ENCODE measurements around the gene BACH2. TPM values are rescaled to one million over a fixed set of nuclear protein-coding genes. Genes with fewer than 3 reads are reported as not detected.
"Not testable (repeated sequence)": the region's sequence is repeated elsewhere in the genome, so short reads cannot be mapped to it uniquely, and the experiment has no call there.

BACH2 gene
- total RNA-seq, 2 donors from 2014 or later = 53.7 to 69.9 TPM

DNA sequence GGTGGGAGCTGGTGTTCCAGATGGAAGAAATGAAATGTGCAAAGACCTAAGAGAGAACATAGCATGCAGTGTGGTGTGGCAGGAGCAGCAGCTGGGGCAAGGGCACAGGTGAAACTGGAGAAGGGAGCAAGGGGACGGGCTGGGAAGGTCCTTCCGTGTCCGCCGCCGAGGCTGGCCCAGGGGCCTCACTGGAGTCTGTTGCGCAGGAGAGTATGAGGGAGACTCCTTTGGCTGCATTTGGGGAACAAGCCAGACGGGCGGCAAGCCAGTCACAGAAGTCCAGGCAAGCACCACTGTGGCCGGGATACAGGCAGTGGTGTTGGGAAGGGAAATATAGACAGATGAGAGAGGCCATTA lies 324.6 kb downstream of the BACH2 start:
- DNase-seq (no peak), ATAC-seq (no peak)
- H3K9me3 ChIP-seq (ENCODE audit: control insufficient read depth, low read length, poor library complexity, severe bottlenecking) = no peaks in the 10 kb centered on the region
- peaks cover 10% of the 10 kb centered on the region for H3K36me3 Mint-ChIP-seq (ENCODE audit: low read depth)
- peaks cover 14% of the 10 kb centered on the region for H3K4me1 Mint-ChIP-seq
- no peak overlapping the region for H3K4me3 Mint-ChIP-seq
- H3K27ac Mint-ChIP-seq = no peak overlapping the region
- no peaks in the 10 kb centered on the region for H3K27me3 Mint-ChIP-seq

DNA sequence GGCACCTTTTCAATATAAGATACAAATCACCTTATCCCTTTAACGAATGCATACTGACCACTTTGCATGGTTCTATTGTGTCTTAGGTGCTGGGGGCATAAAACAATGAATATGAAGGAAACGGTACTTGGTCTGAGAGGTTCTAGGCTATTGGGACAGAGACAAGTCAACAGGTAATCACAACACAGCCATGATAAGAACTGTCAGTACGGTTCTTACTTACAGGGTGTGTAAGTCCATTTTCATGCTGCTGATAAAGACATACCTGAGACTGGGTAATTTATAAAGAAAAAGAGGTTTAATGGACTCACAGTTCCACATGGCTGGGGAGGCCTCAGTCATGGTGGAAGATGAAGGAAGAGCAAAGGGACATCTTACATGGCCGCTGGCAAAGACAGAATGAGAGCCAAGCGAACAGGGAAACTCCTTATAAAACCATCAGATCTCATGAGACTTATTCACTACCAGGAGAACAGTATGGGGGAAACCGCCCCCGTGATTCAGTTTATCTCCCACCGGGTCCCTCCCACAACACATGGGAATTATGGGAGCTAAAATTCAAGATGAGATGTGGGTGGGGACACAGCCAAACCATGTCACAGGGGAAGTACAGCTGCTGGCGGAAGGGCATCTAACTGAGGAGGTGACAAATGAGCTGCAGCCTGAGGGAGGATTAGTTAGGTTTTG lies 325.2 kb downstream of the BACH2 start:
- not testable (repeated sequence) for H3K4me3 Mint-ChIP-seq; DNase-seq; H3K27ac Mint-ChIP-seq; ATAC-seq; H3K27me3 Mint-ChIP-seq; H3K9me3 ChIP-seq (ENCODE audit: control insufficient read depth, low read length, poor library complexity, severe bottlenecking)
- Mint-ChIP-seq H3K4me1 (peaks cover 14% of the 10 kb centered on the region), H3K36me3 (ENCODE audit: low read depth) (peaks cover 10% of the 10 kb centered on the region)

GRCh38 chr6:89970609-89971337 lies 325.9 kb downstream of the BACH2 start:
- no peaks in the 10 kb centered on the region for H3K27me3 Mint-ChIP-seq
- ATAC-seq (peak; percentile 51), DNase-seq (no peak)
- peaks cover 10% of the 10 kb centered on the region for H3K36me3 Mint-ChIP-seq (ENCODE audit: low read depth)
- H3K4me3 Mint-ChIP-seq = no peak overlapping the region
- peaks cover 11% of the 10 kb centered on the region for H3K4me1 Mint-ChIP-seq
- no peak overlapping the region for H3K27ac Mint-ChIP-seq
- no peaks in the 10 kb centered on the region for H3K9me3 ChIP-seq (ENCODE audit: control insufficient read depth, low read length, poor library complexity, severe bottlenecking)

DNA sequence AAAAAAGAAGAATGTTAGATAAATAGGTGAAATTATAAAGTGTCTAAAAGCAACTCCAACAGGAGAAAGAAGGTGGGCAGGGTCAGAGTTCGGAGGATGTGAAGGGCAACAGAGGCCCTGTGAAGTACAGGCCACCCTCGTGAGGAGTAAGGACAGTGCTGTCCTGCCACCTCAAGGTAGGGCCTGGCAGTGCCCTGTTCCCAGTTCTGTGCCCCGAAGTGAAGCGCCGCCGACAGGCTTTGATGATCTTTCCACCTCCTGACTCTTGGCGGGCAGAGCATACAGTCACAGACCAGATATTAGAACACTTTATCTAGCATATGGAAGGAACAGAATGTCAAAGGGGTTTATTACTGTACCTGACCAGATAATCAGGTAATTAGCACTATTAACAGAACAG lies 326.6 kb downstream of the BACH2 start:
- peaks cover 14% of the 10 kb centered on the region for H3K4me1 Mint-ChIP-seq
- no peaks in the 10 kb centered on the region for H3K27me3 Mint-ChIP-seq
- H3K36me3 Mint-ChIP-seq (ENCODE audit: low read depth) = peaks cover 10% of the 10 kb centered on the region
- DNase-seq (no peak), ATAC-seq (no peak)
- H3K4me3 Mint-ChIP-seq = no peak overlapping the region
- no peaks in the 10 kb centered on the region for H3K9me3 ChIP-seq (ENCODE audit: control insufficient read depth, low read length, poor library complexity, severe bottlenecking)
- no peak overlapping the region for H3K27ac Mint-ChIP-seq

DNA sequence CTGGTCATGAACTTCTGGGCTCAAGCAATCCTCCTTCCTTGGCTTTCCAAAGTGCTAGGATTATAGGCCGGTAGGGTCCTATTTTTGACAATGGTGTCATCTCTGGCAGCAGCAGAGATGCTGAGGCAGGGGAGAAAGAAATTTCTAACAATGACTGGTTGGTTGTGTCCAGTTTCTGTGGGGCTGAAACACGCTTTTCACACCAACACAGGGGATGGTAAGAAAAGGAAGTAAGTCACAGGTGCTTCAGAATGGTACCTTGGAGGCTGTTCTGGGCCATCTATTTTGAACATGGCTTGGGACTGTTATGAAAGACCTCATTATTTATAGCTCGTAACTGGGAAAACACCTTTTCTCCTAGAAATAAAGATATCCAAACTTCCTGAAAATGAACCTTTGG lies 329.7 kb downstream of the BACH2 start:
- ATAC-seq (no peak), DNase-seq (no peak)
- Mint-ChIP-seq H3K4me1 (peaks cover 25% of the 10 kb centered on the region), H3K27me3 (no peaks in the 10 kb centered on the region), H3K4me3 (no peak overlapping the region), H3K27ac (no peak overlapping the region), H3K36me3 (ENCODE audit: low read depth) (peaks cover 7% of the 10 kb centered on the region)
- H3K9me3 ChIP-seq (ENCODE audit: control insufficient read depth, low read length, poor library complexity, severe bottlenecking) = no peaks in the 10 kb centered on the region

- DNase-seq = no peak
- ATAC-seq = no peak
- H3K36me3 Mint-ChIP-seq (ENCODE audit: low read depth) = peaks cover 3% of the 10 kb centered on the region
- no peak overlapping the region for H3K27ac Mint-ChIP-seq
- no peak overlapping the region for H3K4me3 Mint-ChIP-seq
- no peaks in the 10 kb centered on the region for H3K27me3 Mint-ChIP-seq
- H3K9me3 ChIP-seq (ENCODE audit: control insufficient read depth, low read length, poor library complexity, severe bottlenecking) = no peaks in the 10 kb centered on the region
- H3K4me1 Mint-ChIP-seq = peaks cover 26% of the 10 kb centered on the region
Observed at GRCh38 chr6:89966228-89966544, 330.5 kb downstream of the BACH2 start.

- H3K27me3 Mint-ChIP-seq = no peaks in the 10 kb centered on the region
- H3K36me3 Mint-ChIP-seq (ENCODE audit: low read depth) = peaks cover 3% of the 10 kb centered on the region
- no peak overlapping the region for H3K4me3 Mint-ChIP-seq
- peak overlapping the region; percentile 84 for H3K27ac Mint-ChIP-seq
- no peaks in the 10 kb centered on the region for H3K9me3 ChIP-seq (ENCODE audit: control insufficient read depth, low read length, poor library complexity, severe bottlenecking)
- ATAC-seq (no peak), DNase-seq (no peak)
- peaks cover 26% of the 10 kb centered on the region for H3K4me1 Mint-ChIP-seq
Observed at GRCh38 chr6:89965441-89966227, 331.0 kb downstream of the BACH2 start.

DNA sequence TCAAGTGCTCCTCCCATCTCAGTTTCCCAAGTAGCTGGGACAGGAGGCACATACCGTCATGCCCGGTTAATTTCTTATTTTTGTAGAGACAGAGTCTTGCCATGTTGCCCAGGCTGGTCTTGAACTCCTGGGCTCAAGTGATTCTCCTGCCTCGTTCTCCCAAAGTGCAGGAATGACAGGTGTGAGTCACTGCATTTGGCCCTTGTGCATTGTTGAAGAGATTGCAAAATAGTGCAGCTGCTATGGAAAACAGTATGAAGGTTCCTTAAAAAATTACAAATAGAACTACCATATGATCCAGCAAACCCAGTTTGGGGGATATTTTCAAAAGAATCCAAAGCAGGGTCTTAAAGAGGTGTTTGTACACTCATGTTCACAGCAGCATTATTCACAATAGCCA lies 333.3 kb downstream of the BACH2 start:
- ATAC-seq = no peak
- H3K4me1 Mint-ChIP-seq = peaks cover 31% of the 10 kb centered on the region
- H3K27me3 Mint-ChIP-seq = no peaks in the 10 kb centered on the region
- H3K4me3 Mint-ChIP-seq = no peak overlapping the region
- no peaks in the 10 kb centered on the region for H3K9me3 ChIP-seq (ENCODE audit: control insufficient read depth, low read length, poor library complexity, severe bottlenecking)
- no peak for DNase-seq
- peak overlapping the region; percentile 74 for H3K27ac Mint-ChIP-seq
- peaks cover 3% of the 10 kb centered on the region for H3K36me3 Mint-ChIP-seq (ENCODE audit: low read depth)

- Mint-ChIP-seq H3K27ac (peak overlapping the region; percentile 74), H3K27me3 (no peaks in the 10 kb centered on the region), H3K4me3 (no peak overlapping the region), H3K36me3 (ENCODE audit: low read depth) (peaks cover 3% of the 10 kb centered on the region), H3K4me1 (peaks cover 27% of the 10 kb centered on the region)
- ATAC-seq = no peak
- DNase-seq = no peak
- H3K9me3 ChIP-seq (ENCODE audit: control insufficient read depth, low read length, poor library complexity, severe bottlenecking) = no peaks in the 10 kb centered on the region
Observed at GRCh38 chr6:89961481-89961880, 335.2 kb downstream of the BACH2 start.

- H3K27me3 Mint-ChIP-seq = no peaks in the 10 kb centered on the region
Observed at GRCh38 chr6:89959883-89960282, 336.8 kb downstream of the BACH2 start.

DNA sequence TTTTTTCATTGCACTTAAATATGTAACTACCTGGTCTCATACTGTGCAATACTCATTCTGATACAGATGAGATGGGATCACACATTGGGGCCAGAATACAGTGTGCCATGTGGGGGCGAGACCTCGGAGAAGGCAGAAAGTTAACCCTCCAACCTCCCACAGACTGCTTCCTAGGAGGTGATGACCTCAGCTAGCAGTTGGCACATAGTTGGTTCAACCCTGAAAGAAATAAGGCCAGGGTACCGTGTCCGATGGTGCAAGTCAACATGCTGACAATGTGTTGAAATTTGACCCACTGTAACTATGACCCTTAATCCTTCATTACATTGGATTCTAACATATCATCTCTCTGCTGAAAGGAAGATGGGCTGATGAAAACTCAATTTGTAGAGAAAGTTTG lies 340.5 kb downstream of the BACH2 start:
- no peaks in the 10 kb centered on the region for H3K9me3 ChIP-seq (ENCODE audit: control insufficient read depth, low read length, poor library complexity, severe bottlenecking)
- no peak for ATAC-seq
- DNase-seq = no peak
- H3K4me1 Mint-ChIP-seq = peaks cover 37% of the 10 kb centered on the region
- H3K4me3 Mint-ChIP-seq = peak overlapping the region; percentile 33
- H3K27me3 Mint-ChIP-seq = no peaks in the 10 kb centered on the region
- peaks cover 3% of the 10 kb centered on the region for H3K36me3 Mint-ChIP-seq (ENCODE audit: low read depth)
- peak overlapping the region; percentile 14 for H3K27ac Mint-ChIP-seq

More at GRCh38 chr6:89959883-89960282, 336.8 kb downstream of the BACH2 start:
- no peak overlapping the region for H3K4me3 Mint-ChIP-seq
- H3K9me3 ChIP-seq (ENCODE audit: control insufficient read depth, low read length, poor library complexity, severe bottlenecking) = no peaks in the 10 kb centered on the region
- no peak for DNase-seq
- ATAC-seq = no peak
- H3K27ac Mint-ChIP-seq = peak overlapping the region; percentile 65
- H3K36me3 Mint-ChIP-seq (ENCODE audit: low read depth) = no peaks in the 10 kb centered on the region
- peaks cover 21% of the 10 kb centered on the region for H3K4me1 Mint-ChIP-seq

DNA sequence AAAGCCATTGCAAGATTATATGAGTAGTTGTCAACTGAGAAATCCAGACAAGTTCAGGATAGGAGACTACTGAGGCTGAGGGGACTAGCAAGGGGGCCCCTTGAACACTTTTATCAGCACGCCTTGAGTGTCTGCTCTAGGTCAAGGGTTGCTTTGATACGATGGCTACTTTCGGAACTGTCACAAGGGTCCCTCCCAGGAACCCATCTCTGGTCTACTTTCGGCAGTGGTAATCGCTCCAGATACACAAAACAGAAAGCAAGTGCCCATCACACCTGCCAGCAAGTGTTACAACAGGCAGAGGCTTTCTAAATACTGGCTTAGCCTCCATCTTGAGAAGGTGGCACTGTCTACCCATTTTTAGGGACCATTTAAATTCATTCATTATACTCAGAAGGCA lies 341.3 kb downstream of the BACH2 start:
- H3K4me3 Mint-ChIP-seq = no peak overlapping the region
- no peaks in the 10 kb centered on the region for H3K9me3 ChIP-seq (ENCODE audit: control insufficient read depth, low read length, poor library complexity, severe bottlenecking)
- peak overlapping the region; percentile 14 for H3K27ac Mint-ChIP-seq
- H3K27me3 Mint-ChIP-seq = no peaks in the 10 kb centered on the region
- ATAC-seq (no peak), DNase-seq (no peak)
- H3K36me3 Mint-ChIP-seq (ENCODE audit: low read depth) = peaks cover 4% of the 10 kb centered on the region
- H3K4me1 Mint-ChIP-seq = peaks cover 37% of the 10 kb centered on the region

DNA sequence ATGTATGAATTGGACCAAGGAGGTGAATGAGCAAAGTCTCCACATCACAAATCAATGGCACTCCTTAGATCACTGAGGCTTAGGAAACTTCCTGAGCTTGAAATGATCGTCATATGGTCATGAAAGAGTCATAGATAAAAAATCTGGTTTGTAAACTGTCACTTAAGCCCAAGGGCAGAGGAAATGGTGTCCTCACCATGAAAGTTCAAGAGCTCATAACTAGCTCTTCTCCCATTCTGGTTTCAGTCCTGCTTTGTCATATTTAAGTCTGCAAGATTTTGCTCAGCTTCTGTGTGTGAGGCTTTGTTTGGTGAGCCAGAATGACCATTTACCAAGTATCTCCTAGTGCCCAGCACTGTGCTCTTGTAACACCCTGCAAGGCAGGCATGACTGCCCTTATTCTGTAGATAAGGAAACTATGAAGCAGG lies 341.9 kb downstream of the BACH2 start:
- H3K9me3 ChIP-seq (ENCODE audit: control insufficient read depth, low read length, poor library complexity, severe bottlenecking) = no peaks in the 10 kb centered on the region
- no peak for DNase-seq
- Mint-ChIP-seq H3K27me3 (no peaks in the 10 kb centered on the region), H3K4me3 (no peak overlapping the region), H3K27ac (peak overlapping the region; percentile 14), H3K4me1 (peaks cover 34% of the 10 kb centered on the region), H3K36me3 (ENCODE audit: low read depth) (peaks cover 4% of the 10 kb centered on the region)
- no peak for ATAC-seq

Data from T-helper 17 cell (primary cell).